Heart right ventricle (tissue), 16 donors: ENCODE data around the gene RYK. TPM values are rescaled to one million over a fixed set of nuclear protein-coding genes. Genes with fewer than 3 reads are reported as not detected.

Source experiments
- ATAC-seq, 8 donors: fragments of 200-7000 bp; cut with Tn5 transposase; one replicate each; pipeline ENCODE4 v1.9.1; 2020; ENCODE audit warnings: mild to moderate bottlenecking in 8 of 8, moderate library complexity in 8 of 8, moderate number of reproducible peaks in 1 of 8
- DNase-seq, 2 donors: peaks; one replicate each; pipeline ENCODE4 v3.0.0-alpha.2; 2020
- H3K27ac ChIP-seq, 10 donors: fragments of 200-600 bp; sonication (generic) in 2 of 10; one replicate each; pipeline versions ENCODE4 v1.5.0 to v1.8.0; 2020 to 2022; ENCODE audit warnings: mild to moderate bottlenecking in 3 of 10
- H3K27me3 ChIP-seq, 7 donors: fragments of 200-600 bp; one replicate each; pipeline ENCODE4 v1.8.0; 2021 to 2022; ENCODE audit warnings: mild to moderate bottlenecking in 2 of 7
- H3K36me3 ChIP-seq, 9 donors: fragments of 200-600 bp; sonication (generic) in 1 of 9; one replicate each; pipeline versions ENCODE4 v1.5.0 to v1.8.0; 2020 to 2022; ENCODE audit warnings: mild to moderate bottlenecking in 2 of 9
- H3K4me1 ChIP-seq, 9 donors: fragments of 200-600 bp; sonication (generic) in 1 of 9; one replicate each; pipeline versions ENCODE4 v1.5.0 to v1.8.0; 2020 to 2022; ENCODE audit warnings: mild to moderate bottlenecking in 4 of 9
- H3K4me3 ChIP-seq, 10 donors: fragments of 200-600 bp; sonication (generic) in 2 of 10; one replicate each; pipeline versions ENCODE4 v1.5.0 to v1.8.0; 2020 to 2022; ENCODE audit warnings: mild to moderate bottlenecking in 7 of 10, moderate library complexity in 2 of 10
- H3K9me3 ChIP-seq, 11 donors: fragments of 200-600 bp in 10 of 11; sonication (generic) in 2 of 11; one replicate each; pipeline versions ENCODE4 v1.5.0 to v1.8.0; 2013 to 2022; ENCODE audit warnings: mild to moderate bottlenecking in 2 of 11, control low read depth in 1 of 11, moderate library complexity in 1 of 11
- CTCF ChIP-seq, 9 donors: fragments of 200-600 bp; sonication (generic) in 2 of 9; IDR thresholded peaks; one replicate each; pipeline versions ENCODE4 v1.5.0 to v1.8.0; 2021 to 2022; ENCODE audit warnings: antibody characterized with exemption in 9 of 9, mild to moderate bottlenecking in 5 of 9, moderate library complexity in 1 of 9
- WGBS, 2 donors: extraction: QIAGEN DNeasy Blood & Tissue Kit; methylation state at CpG; one replicate each; pipeline ENCODE4 v1.1.7; 2013; ENCODE audit warnings: inconsistent platforms in 1 of 2; 5-methylcytosine and 5-hydroxymethylcytosine counted together
- intact Hi-C, 10 donors: fragments of 100-400 bp; cut with DNase I; formaldehyde crosslinking; loops; one replicate each; pipeline versions ENCODE4 v1.11.1 to v1.14.2; 2022
- polyA plus RNA-seq, 2 donors: library from polyadenylated mRNA; stranded (reverse); fragments of 200-250 nt; gene quantifications; one replicate each; pipeline ENCODE4 v1.2.3, GENCODE V29; 2013
- total RNA-seq, 10 donors: library from RNA; stranded (reverse); fragmentation: NEBNext Ultra II Directional in 3 of 10; extraction: Animal tissue kit (Norgen Biotek cat#: 25700) in 3 of 10; gene quantifications; one replicate each; pipeline versions ENCODE4 v1.2.1 to v1.2.4, GENCODE V29; 2021 to 2023
- donor health status: Arrhythmogenic right ventricular cardiomyopathy.
- donor health status: ischemic (EF 13 %, LVEDD 7.1; RV severe dilation, severe dysfunction).
- donor health status: healthy with polysubstance abuse.
- donor health status: DM: no; HTN: yes; CAD: no.
- donor health status: DM: no; HTN: no; CAD: no.
- donor health status: ischemic (EF 25% LVEDD 6.9; RV normal size, moderate dysfunction).
- donor health status: ischemic (EF 25% LVEDD 5.7; RV mildly dilated, moderate dysfunction).
- donor health status: healthy.
- donor health status: DM: yes; HTN: yes; CAD: no.
- donor health status: Ischemic cardiomyopathy.
- donor health status: ischemic (EF 35%, LVEDD 5.7; RV mildly dilated, moderate dysfunction).
- donor health status: nonischemic (EF 11% LVEDD 7.7; RV severe dilation, severe dysfunction).
- donor health status: DM: yes; HTN: yes; CAD: no.
- donor health status: PGD.
- donor health status: ischemic (EF 29% LVEDD 5.4; RV normal size, mild dysfunction).
- donor health status: nonischemic (EF 23%, LVEDD 6.1; RV moderate dilation, normal function).

Gene RYK
- total and polyA plus RNA-seq, 12 donors, result 18.0 to 45.8 (median 36.5) TPM

- ATAC-seq (no peak), DNase-seq (no peak)
- H3K4me1 ChIP-seq, result peaks cover 11 to 92% (median 58%) of the 10 kb centered on the region in 9 donors
- intact Hi-C loops, result loop anchor here in 1 of 10 donors (10.0 kb wide), 1 partner anchor 408 kb away; no protein-coding TSS in a partner anchor
- no peak for TF ChIP-seq CTCF (IDR thresholded peaks at IDR 0.05)
- no peaks in the 10 kb centered on the region for H3K36me3 ChIP-seq
- no peak overlapping the region for H3K27ac ChIP-seq
- no peaks in the 10 kb centered on the region for H3K9me3 ChIP-seq
- H3K27me3 ChIP-seq, result no peaks in the 10 kb centered on the region
- no peak overlapping the region for H3K4me3 ChIP-seq
Measured at GRCh38 chr3:134232951-134233350, 17.7 kb downstream of the RYK start.

GRCh38 chr3:134232151-134232550 is 18.5 kb downstream of the RYK start:
- intact Hi-C loops, result loop anchor here in 1 of 10 donors (10.0 kb wide), 1 partner anchor 407 kb away; no protein-coding TSS in a partner anchor
- Histone ChIP-seq H3K9me3 (no peaks in the 10 kb centered on the region), H3K4me1 (peaks cover 11 to 86% (median 50%) of the 10 kb centered on the region in 9 donors), H3K36me3 (no peaks in the 10 kb centered on the region), H3K27ac (no peak overlapping the region), H3K27me3 (no peaks in the 10 kb centered on the region), H3K4me3 (no peak overlapping the region)
- DNase-seq (no peak), ATAC-seq (no peak)
- no peak for TF ChIP-seq CTCF (IDR thresholded peaks at IDR 0.05)

GRCh38 chr3:134231131-134231530 is 19.5 kb downstream of the RYK start:
- intact Hi-C loops, result loop anchor here in 1 of 10 donors (10.0 kb wide), 1 partner anchor 406 kb away; no protein-coding TSS in a partner anchor
- no peak for DNase-seq
- H3K27ac ChIP-seq, result no peak overlapping the region
- peaks cover 11 to 76% (median 40%) of the 10 kb centered on the region in 9 donors for H3K4me1 ChIP-seq
- H3K9me3 ChIP-seq, result no peaks in the 10 kb centered on the region
- no peak for ATAC-seq
- no peak for TF ChIP-seq CTCF (IDR thresholded peaks at IDR 0.05)
- no peaks in the 10 kb centered on the region for H3K36me3 ChIP-seq
- 34 to 43% methylated on average over 3 of the region's 3 CpGs for WGBS, 2 donors
- H3K27me3 ChIP-seq, result no peaks in the 10 kb centered on the region
- no peak overlapping the region for H3K4me3 ChIP-seq

GRCh38 chr3:134229038-134229437 is 21.6 kb downstream of the RYK start:
- no peak for ATAC-seq

More at GRCh38 chr3:134229038-134229437, 21.6 kb downstream of the RYK start:
- intact Hi-C loops, result no loop called here
- Histone ChIP-seq H3K4me1 (peaks cover 0 to 65% (median 25%) of the 10 kb centered on the region in 9 donors), H3K27ac (no peak overlapping the region), H3K4me3 (no peak overlapping the region), H3K9me3 (no peaks in the 10 kb centered on the region), H3K36me3 (no peaks in the 10 kb centered on the region), H3K27me3 (no peaks in the 10 kb centered on the region)
- TF ChIP-seq CTCF (IDR thresholded peaks at IDR 0.05), result no peak
- no peak for DNase-seq
- 92 to 93% methylated on average over 8 of the region's 8 CpGs for WGBS, 2 donors
